PC-3 (cell line): ENCODE data around the gene MPPED2.

Experiments
- EZH2 ChIP-seq: fragments of 300-600 bp; sonication (generic); IDR thresholded peaks from one replicate; pipeline ENCODE4 v1.6.1; 2017; ENCODE audit warnings: antibody characterized with exemption, mild to moderate bottlenecking, low read length; ENCODE audit not compliant: unreplicated experiment
- EZH2phosphoT487 ChIP-seq: fragments of 300-600 bp; sonication (generic); IDR thresholded peaks from 2 replicates; pipeline ENCODE4 v1.6.1; 2018; ENCODE audit warnings: mild to moderate bottlenecking, antibody characterized with exemption, low read length, borderline replicate concordance
- TF ChIP-seq, protein P1 (sequence below): fragments of 300-600 bp; sonication (generic); conservative IDR thresholded peaks from 2 replicates; pipeline ENCODE4 v1.5.1; 2017; ENCODE audit warnings: antibody characterized with exemption, low read depth, mild to moderate bottlenecking, low read length

DNA sequence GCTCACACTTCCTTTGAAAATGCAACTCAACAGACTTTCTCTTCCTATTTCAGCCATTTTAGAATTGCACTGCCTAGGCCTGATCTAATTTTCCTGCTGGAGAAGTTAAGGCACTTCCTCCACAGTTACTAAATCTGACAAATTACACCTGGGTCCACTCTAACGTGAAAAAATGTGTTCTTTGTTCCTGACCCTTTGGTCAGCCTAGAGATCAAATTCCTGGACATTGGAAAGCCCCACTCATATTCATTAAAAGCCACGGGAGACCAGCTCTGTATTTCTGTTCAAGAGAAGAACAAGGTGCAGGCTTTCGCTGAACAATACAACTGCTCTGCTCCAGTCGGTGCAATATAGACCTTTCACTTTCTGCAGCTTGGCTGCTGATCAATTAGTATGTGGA is 96.6 kb downstream of the MPPED2 start:
- TF ChIP-seq, protein P1, sequence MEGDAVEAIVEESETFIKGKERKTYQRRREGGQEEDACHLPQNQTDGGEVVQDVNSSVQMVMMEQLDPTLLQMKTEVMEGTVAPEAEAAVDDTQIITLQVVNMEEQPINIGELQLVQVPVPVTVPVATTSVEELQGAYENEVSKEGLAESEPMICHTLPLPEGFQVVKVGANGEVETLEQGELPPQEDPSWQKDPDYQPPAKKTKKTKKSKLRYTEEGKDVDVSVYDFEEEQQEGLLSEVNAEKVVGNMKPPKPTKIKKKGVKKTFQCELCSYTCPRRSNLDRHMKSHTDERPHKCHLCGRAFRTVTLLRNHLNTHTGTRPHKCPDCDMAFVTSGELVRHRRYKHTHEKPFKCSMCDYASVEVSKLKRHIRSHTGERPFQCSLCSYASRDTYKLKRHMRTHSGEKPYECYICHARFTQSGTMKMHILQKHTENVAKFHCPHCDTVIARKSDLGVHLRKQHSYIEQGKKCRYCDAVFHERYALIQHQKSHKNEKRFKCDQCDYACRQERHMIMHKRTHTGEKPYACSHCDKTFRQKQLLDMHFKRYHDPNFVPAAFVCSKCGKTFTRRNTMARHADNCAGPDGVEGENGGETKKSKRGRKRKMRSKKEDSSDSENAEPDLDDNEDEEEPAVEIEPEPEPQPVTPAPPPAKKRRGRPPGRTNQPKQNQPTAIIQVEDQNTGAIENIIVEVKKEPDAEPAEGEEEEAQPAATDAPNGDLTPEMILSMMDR = no peak
- TF ChIP-seq EZH2 = no peak
- TF ChIP-seq EZH2phosphoT487 = no peak
